Peyer's patch (tissue), 4 donors: Measurements from ENCODE around the gene SPR.

ENCODE experiments used
- POLR2A ChIP-seq, 2 donors: fragments of 450-650 bp; IDR thresholded peaks; one replicate each; pipeline ENCODE4 v1.5.1; 2017; ENCODE audit warnings: antibody characterized with exemption in 2 of 2, mild to moderate bottlenecking in 2 of 2, moderate library complexity in 2 of 2
- TF ChIP-seq, protein P1 (sequence below), 6 experiments: fragments of 450-650 bp in 4 of 6; fragments of 200-600 bp in 2 of 6; sonication (generic) in 1 of 6; IDR thresholded peaks; one replicate each; pipeline ENCODE4 v1.5.1; 2017 to 2019; ENCODE audit warnings: antibody characterized with exemption in 6 of 6, mild to moderate bottlenecking in 3 of 6, moderate library complexity in 1 of 6

DNA sequence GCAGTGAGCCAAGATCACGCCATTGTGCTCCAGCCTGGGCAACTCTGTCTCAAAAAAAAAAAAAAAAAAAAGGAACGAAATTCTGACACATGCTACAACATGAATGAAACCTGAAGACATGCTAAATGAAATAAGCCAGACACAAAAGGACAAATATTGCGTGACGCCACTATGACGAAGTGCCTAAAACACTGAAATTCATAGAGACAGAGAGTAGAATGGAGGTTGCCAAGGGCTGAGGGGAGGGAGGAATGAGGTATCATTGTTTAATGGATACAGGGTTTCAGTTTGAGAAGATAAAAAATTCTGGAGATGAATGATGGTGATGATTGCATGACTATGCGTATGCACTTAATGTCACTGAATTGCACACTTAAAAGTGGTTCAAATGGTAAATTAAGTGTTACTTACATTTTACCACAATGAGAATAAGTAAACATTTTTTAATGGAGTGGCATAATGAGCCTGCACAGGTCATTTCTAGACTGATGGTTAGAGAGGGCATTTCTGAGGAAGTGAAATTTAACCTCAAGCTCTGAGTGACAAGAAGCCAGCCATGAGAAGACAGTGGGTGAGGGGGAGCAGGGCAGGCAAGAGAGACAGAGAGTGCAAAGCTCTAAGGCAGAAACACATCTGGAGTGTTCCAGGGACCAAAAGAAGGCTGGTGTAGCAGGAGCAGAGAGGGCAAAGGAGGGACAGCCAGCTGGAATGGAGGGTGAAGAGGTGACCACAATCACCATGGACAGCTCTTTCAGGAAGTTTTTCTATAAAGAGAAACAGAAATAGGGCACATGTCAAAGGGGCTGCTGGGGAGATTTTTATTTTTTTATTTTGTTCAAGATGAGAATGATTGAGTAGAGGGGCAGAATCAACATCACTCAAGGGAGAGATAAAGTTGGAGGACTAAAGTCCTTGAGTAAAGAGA, 40.8 kb upstream of the SPR start:
- TF ChIP-seq, protein P1, sequence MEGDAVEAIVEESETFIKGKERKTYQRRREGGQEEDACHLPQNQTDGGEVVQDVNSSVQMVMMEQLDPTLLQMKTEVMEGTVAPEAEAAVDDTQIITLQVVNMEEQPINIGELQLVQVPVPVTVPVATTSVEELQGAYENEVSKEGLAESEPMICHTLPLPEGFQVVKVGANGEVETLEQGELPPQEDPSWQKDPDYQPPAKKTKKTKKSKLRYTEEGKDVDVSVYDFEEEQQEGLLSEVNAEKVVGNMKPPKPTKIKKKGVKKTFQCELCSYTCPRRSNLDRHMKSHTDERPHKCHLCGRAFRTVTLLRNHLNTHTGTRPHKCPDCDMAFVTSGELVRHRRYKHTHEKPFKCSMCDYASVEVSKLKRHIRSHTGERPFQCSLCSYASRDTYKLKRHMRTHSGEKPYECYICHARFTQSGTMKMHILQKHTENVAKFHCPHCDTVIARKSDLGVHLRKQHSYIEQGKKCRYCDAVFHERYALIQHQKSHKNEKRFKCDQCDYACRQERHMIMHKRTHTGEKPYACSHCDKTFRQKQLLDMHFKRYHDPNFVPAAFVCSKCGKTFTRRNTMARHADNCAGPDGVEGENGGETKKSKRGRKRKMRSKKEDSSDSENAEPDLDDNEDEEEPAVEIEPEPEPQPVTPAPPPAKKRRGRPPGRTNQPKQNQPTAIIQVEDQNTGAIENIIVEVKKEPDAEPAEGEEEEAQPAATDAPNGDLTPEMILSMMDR (IDR thresholded peaks at IDR 0.05) = no peak
- TF ChIP-seq POLR2A (IDR thresholded peaks at IDR 0.05) = no peak
